Parathyroid adenoma (tissue), 2 donors: ENCODE results near the gene IQSEC2.

Source experiments
- H2AFZ ChIP-seq: fragments of 300-600 bp; sonication (generic); one replicate; pipeline ENCODE4 v1.7.0; 2017; ENCODE audit warnings: antibody characterized with exemption, mild to moderate bottlenecking
- H3K27ac ChIP-seq: fragments of 300-600 bp; sonication (generic); one replicate; pipeline ENCODE4 v1.7.0; 2017
- H3K27me3 ChIP-seq: fragments of 300-600 bp; sonication (generic); one replicate; pipeline ENCODE4 v1.7.0; 2017; ENCODE audit warnings: low read length; ENCODE audit not compliant: control insufficient read depth, insufficient read depth
- H3K36me3 ChIP-seq: fragments of 300-600 bp; sonication (generic); one replicate; pipeline ENCODE4 v1.7.0; 2017; ENCODE audit warnings: low read length; ENCODE audit not compliant: control insufficient read depth, insufficient read depth
- H3K4me1 ChIP-seq: fragments of 300-600 bp; sonication (generic); one replicate; pipeline ENCODE4 v1.7.0; 2017; ENCODE audit warnings: control low read depth
- H3K4me2 ChIP-seq: fragments of 300-600 bp; sonication (generic); one replicate; pipeline ENCODE4 v1.7.0; 2017; ENCODE audit warnings: low read length
- H3K4me3 ChIP-seq: fragments of 300-600 bp; sonication (generic); one replicate; pipeline ENCODE4 v1.7.0; 2017; ENCODE audit warnings: low read depth, low read length
- H3K79me2 ChIP-seq: fragments of 300-600 bp; sonication (generic); one replicate; pipeline ENCODE4 v1.7.0; 2017; ENCODE audit warnings: control low read depth
- H3K9ac ChIP-seq: fragments of 300-600 bp; sonication (generic); one replicate; pipeline ENCODE4 v1.7.0; 2017; ENCODE audit warnings: mild to moderate bottlenecking
- H3K9me3 ChIP-seq: fragments of 300-600 bp; sonication (generic); one replicate; pipeline ENCODE4 v1.7.0; 2017; ENCODE audit warnings: low read length; ENCODE audit not compliant: control insufficient read depth
- TF ChIP-seq, protein P1 (sequence below): fragments of 300-600 bp; sonication (generic); IDR thresholded peaks from one replicate; pipeline ENCODE4 v1.7.0; 2017; ENCODE audit warnings: antibody characterized with exemption, mild to moderate bottlenecking
- donor health status: primary hyperparathyroidism.

The IQSEC2 gene

DNA sequence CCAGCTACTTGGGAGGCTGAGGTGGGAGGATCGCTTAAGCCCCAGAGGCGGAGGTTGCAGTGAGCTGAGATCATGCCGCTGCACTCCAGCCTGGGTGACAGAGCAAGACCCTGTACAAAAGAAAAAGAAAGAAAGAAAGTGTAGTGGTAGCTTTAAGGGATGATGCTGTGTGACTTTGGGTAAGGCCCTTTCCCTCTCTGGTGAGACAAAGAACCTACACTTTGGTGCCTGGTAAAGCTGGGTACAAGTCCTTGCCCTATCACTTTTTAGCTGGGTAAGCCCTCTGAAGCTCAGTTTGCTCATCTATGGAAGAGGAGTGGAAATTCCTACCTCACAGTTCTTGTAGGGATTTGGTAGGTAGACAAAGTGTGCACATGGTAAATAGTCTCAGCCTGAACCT, 1.7 kb upstream of the IQSEC2 start:
- no peak overlapping the region for H3K4me2 ChIP-seq
- no peaks in the 10 kb centered on the region for H3K79me2 ChIP-seq
- no peaks in the 10 kb centered on the region for H3K36me3 ChIP-seq
- peaks cover 21% of the 10 kb centered on the region for H3K4me1 ChIP-seq
- no peaks in the 10 kb centered on the region for H3K27me3 ChIP-seq
- no peak overlapping the region for H3K9ac ChIP-seq
- H2AFZ ChIP-seq: no peak overlapping the region
- H3K9me3 ChIP-seq: no peaks in the 10 kb centered on the region
- H3K27ac ChIP-seq: peak overlapping the region; percentile 91
- TF ChIP-seq, protein P1, sequence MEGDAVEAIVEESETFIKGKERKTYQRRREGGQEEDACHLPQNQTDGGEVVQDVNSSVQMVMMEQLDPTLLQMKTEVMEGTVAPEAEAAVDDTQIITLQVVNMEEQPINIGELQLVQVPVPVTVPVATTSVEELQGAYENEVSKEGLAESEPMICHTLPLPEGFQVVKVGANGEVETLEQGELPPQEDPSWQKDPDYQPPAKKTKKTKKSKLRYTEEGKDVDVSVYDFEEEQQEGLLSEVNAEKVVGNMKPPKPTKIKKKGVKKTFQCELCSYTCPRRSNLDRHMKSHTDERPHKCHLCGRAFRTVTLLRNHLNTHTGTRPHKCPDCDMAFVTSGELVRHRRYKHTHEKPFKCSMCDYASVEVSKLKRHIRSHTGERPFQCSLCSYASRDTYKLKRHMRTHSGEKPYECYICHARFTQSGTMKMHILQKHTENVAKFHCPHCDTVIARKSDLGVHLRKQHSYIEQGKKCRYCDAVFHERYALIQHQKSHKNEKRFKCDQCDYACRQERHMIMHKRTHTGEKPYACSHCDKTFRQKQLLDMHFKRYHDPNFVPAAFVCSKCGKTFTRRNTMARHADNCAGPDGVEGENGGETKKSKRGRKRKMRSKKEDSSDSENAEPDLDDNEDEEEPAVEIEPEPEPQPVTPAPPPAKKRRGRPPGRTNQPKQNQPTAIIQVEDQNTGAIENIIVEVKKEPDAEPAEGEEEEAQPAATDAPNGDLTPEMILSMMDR: no peak
- H3K4me3 ChIP-seq: no peak overlapping the region

DNA sequence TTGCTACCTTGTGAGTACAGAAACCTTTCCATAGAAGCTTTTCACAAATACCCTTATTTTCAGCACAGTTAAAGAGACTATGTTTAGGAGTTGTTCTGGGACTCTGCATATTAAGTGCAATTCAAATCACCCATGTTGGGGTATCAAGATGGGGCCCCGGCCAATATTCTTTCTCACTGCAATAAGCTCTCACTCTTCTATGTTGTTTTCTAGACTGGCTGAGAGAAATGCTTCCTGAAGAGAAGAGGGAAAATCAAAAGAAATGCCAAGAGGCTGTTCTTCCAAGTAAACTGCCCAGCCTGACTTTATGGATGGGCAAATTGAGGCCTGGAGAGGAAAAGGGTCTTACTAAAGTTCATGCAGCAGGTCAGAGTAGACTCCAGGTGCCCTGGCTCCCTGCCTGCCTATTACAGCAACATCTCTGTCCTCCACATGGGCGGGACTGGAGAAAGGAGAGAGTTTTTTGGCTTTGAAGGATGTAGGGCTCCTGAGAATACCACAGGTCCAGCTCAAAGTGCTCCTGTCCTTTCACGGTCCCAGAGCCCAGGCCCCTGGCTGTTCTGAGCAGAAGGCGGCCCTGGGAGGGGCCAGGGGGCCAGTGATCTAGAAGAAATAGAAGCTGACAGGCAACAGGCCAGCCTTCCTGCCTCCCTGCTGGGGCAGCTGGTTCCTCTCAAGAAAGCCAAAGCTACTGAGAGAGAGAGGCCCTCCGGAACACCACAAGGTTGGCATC, 745 bp upstream of the IQSEC2 start:
- Histone ChIP-seq H3K79me2 (peaks cover 3% of the 10 kb centered on the region), H3K4me3 (peak overlapping the region; percentile 54), H3K4me1 (peaks cover 16% of the 10 kb centered on the region), H3K9ac (no peak overlapping the region), H3K4me2 (peak overlapping the region; percentile 65), H3K27me3 (no peaks in the 10 kb centered on the region), H2AFZ (peak overlapping the region; percentile 61), H3K9me3 (no peaks in the 10 kb centered on the region), H3K27ac (peak overlapping the region; percentile 91), H3K36me3 (no peaks in the 10 kb centered on the region)
- TF ChIP-seq, protein P1: no peak

DNA sequence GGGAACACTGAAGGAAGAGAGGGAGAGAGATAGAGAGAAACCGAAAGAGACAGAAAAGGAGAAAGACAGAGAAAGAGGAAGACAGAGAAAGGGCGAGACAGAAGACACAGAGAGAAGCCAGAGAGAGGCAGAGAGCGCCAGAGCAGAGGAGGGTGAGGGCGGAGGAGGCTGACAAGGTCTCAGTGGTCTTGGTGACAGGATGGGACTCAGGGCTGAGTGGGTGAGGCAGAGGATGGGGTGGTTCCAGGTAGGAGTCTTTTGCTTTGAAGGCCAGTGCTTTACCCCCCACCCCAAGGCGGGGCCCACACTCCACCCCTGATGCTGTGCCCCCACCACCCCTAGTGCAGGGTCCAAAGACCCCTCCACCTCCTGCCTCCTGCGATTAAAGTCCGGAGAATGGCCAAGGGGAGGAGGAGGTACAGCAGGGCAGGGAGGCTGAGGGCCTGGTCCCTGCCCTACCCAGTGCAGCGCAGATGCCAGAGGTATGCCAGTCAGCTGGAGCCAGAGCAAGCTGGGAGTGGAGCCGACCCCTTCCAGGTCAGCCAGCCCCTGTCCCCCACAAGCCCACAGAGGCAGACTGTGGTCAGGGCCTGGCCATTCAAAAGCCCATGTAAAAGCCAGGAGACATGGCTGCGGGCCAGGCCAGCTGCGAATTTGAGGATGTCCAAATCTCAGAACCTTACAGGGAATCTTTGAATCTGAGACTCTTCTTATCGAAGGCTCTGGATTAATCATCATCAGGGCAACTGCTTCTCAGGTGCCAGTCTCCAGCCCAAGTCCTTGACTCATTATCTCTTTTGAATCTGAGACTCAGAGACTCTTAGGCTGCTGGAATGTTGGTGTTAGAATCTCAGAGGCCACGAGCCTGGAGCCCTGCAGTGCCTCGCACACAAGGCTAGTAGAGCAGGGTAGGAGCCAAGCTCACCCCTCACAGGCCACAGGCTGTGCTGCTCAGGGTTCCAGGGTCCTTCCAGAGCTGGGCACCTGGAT, 758 bp downstream of the IQSEC2 start:
- Histone ChIP-seq H3K36me3 (no peaks in the 10 kb centered on the region), H3K4me2 (peak overlapping the region; percentile 65), H2AFZ (peak overlapping the region; percentile 61), H3K9me3 (no peaks in the 10 kb centered on the region), H3K27me3 (no peaks in the 10 kb centered on the region), H3K4me3 (peak overlapping the region; percentile 54), H3K4me1 (peaks cover 16% of the 10 kb centered on the region), H3K9ac (no peak overlapping the region), H3K79me2 (peaks cover 3% of the 10 kb centered on the region), H3K27ac (peak overlapping the region; percentile 91)
- TF ChIP-seq, protein P1: no peak

DNA sequence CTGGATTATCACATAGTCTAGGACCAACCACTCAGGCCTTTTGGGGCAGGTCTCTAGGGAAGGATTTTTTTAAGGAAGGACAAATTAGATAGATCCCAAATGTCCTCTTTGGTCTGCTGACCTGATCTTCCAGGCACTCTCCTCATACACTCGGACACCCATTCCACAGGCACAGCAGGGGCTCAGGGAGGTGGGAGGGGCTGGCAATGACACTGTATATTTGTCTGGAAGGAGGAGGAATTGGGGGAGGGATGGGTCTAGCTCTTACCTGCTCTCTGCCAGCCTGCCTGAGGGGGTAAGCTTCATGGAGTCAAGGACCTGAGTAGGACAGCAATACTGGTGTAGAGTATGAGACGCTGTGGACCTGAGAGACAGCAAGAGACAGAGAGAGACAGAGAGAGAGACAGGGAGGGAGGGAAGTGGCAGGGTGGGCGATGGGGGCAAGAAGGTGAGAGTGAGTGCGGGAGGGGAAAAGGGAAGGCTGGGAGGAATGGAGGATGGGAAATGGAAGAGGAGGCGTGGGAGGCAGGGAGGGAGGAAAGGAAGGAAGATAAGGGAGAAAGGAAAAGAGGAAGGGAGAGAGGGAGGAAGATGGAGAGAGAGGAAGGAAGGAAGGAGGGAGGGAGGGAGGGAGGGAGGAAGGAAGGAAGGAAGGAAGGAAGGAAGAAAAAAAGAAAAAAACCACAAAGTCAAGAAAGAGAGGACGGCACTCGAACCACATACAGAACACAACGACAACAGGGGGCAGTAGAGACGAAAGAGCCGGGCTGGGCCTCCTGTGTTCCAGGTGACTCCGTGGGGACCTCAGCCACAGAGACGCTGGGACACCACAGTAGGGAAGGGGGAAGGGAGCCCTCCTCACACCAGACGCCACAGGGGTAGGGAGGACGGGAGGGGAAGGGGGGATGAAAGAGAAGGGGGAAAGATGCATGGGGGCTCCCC, 1.8 kb downstream of the IQSEC2 start:
- peaks cover 3% of the 10 kb centered on the region for H3K79me2 ChIP-seq
- peak overlapping the region; percentile 65 for H3K4me2 ChIP-seq
- H3K27me3 ChIP-seq: no peaks in the 10 kb centered on the region
- TF ChIP-seq, protein P1: peak; percentile 11
- H2AFZ ChIP-seq: peak overlapping the region; percentile 33
- no peaks in the 10 kb centered on the region for H3K9me3 ChIP-seq
- no peak overlapping the region for H3K4me3 ChIP-seq
- H3K9ac ChIP-seq: no peak overlapping the region
- H3K36me3 ChIP-seq: no peaks in the 10 kb centered on the region
- peaks cover 14% of the 10 kb centered on the region for H3K4me1 ChIP-seq
- H3K27ac ChIP-seq: peak overlapping the region; percentile 91
